Medulla oblongata (tissue), 1 donor: ENCODE data around the gene PAOX.
"Not testable (repeated sequence)": the region's sequence is repeated elsewhere in the genome, so short reads cannot be mapped to it uniquely, and the experiment has no call there.

Experiments
- DNase-seq: peaks from one replicate; pipeline ENCODE4 v3.0.0-alpha.2; 2015; ENCODE audit errors: extremely low spot score

Gene PAOX

DNA sequence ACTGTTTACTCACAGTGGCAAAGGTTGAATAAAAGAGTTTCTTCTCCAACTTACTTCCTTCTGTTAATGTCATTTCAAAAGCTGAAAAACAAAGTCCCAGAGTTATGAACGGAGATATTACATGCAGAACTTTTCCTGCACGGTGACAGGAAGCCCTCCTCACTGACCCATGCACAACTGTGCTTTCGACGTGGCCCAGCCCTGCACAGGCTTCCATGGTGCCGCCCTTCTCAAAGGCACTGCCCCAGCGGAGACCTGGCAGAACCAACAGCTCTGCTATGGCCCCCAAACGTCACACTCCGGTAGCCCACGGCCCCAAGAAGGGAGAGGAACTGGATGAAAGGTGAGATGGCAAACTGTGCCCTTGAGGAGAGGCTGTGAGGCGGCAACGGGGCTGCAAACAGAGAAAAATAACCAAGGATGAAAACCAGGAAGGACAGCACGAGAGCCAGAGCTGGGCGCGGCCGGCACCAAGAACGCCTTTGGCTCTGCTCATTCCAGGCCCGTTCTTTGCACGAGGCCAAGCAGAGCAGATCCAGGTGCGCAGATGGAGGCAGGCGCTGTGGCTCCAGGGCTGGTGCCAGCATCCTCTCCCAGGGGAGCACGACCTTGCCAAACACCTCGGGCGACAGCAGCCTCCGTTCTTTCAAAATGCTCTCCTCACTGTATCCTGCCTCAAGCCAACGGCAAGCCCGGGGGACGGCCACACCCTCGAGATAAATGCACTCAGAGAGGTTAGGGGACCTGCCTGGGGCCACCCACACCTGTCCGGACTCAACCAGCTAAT, 14.2 kb upstream of the PAOX start:
- DNase-seq: no peak

- DNase-seq: no peak
Measured at GRCh38 chr10:133365461-133366129, 13.5 kb upstream of the PAOX start.

GRCh38 chr10:133366130-133366478, 13.0 kb upstream of the PAOX start:
- no peak for DNase-seq

GRCh38 chr10:133366751-133367150, 12.3 kb upstream of the PAOX start:
- DNase-seq: no peak

- not testable (repeated sequence) for DNase-seq
Measured at GRCh38 chr10:133367461-133367860, 11.6 kb upstream of the PAOX start.

- no peak for DNase-seq
Measured at GRCh38 chr10:133368153-133368552, 10.9 kb upstream of the PAOX start.

GRCh38 chr10:133370030-133370786, 8.9 kb upstream of the PAOX start:
- no peak for DNase-seq

GRCh38 chr10:133372507-133372906, 6.6 kb upstream of the PAOX start:
- DNase-seq: no peak

DNA sequence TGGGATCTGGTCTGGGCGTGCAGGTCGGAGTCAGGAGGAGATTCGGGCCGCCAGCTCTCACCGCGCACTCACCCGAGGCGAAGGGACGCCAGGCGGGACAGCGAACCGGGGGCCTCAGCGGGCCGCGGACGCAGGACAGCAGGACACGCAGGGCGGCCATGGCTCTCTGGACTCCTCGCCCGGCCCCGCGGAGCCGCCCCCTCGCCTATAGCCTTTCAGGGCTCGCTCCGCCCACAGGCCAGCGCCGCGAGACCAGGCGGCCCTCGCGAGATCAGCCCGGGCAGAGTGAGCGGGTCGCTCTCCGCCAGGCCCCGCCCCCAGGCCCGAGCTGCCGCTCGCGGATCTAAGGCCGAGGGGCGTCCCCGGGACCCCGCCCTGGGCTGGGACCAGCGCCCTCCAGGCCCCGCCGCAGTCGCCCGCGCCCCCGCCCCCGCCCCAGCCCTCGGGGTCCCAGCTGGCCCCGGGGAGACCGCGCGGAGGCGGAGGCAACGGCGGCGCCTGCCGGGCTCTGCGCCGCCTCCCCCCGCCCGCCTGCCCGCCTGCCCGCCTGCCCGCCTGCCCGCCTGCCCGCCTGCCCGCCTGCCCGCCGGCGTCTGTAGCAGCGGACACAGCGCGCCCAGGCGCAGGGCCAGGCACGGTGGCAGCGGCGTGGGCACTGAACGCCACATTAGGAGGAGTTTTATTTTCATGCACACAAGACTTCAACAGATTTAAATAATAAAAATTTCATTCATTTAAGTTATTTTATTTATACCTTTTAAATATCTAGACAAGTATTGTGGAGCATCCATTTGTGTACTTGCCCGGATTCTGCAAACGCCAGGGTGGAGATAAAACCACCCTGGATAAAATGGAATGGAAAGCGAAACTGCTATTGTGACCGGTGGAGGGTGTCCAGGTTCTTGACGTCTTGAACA, 5.6 kb upstream of the PAOX start, which contains the start of gene ECHS1:
ECHS1 (minus strand) TSS at position 181 of the 917 bp plus-strand sequence; CDS start at position 160, 21 bp downstream.
- DNase-seq: peak; percentile 96

DNA sequence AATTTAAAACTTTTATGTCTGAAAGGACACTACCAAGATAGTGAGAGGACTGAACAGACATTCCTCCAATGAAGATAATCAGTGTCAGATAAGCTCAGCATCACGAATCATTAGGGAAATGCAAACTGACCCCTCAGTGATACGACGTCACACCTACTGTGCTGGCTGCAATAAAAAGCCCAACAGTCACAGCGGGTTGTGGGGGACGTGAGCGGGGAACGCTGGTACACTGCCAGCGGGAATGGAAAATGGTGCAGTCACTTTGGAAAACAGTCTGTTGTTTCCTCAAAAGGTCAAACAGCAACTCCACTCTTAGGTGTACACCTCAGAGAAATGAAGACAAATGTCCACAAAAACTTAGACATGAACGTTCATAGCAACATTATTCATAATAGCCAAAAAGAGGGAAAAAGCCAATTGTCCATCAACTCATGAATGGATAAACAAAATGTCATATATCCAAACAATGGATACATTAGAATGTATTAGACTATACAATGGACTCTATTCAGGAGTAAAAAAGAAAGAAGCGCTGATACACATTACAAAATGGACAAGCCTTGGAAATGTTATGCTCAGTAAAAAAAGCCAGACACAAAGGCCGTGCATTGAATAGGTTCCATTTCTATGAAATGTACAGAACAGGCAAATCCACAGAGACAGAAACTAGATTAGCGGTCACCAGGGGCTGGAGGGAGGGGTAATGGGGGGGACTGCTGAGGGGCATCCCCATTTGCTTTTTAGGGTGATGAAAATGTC, 3.5 kb upstream of the PAOX start:
- peak; percentile 38 for DNase-seq

DNA sequence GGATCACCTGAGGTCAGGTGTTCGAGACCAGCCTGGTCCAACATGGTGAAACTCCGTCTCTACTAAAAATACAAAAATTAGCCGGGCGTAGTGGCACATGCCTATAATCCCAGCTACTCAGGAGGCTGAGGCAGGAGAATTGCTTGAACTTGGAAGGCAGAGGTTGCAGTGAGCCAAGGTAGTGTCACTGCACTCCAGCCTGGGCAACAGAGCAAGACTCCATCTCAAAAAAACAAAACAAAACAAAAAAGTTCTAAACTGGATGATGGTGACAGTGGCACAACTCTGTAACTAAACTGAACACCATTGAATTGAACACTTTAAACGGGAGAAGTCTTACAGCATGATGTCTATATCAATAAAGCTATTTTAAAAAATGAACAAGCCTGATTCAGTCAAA, 2.9 kb upstream of the PAOX start:
- not testable (repeated sequence) for DNase-seq

DNA sequence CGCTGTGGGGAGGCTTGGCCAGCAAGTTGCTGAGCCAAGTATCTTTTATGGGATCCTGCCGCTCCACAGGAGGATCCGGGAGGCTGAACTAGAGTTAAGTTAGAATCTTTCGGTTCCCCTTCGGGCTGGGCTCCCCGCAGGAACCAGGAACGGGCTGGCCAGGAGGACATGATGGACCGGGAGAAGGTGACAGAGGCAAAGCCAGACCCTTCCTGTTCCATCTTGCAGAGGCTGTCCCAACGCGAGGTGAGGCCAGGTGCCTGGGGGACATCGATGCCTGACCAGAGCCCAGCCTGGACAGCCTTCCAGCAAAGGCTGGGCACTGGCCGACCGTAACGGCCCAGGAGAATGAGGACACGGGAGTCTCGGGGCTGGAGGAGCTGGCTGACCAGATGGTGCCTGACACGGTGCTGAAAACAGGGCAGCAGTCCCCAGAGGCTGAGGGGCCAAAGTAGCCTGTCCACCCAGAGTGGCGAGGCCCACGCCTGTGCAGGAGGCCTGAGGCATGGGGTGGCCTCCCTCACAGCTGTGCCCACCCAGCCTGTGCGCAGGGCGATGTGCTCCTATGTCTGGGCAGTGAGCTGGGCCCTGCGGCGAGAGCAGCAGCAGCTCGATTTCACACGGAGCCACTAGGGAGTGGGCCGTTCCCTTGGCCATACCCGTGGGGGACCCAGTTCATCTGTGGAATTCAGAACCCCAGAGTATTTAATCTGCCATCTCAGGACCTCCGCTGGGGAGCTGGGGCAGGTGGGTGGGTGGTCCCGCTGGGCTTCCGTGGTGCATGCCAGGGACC, 1.8 kb upstream of the PAOX start:
- no peak for DNase-seq

- no peak for DNase-seq
Measured at GRCh38 chr10:133377818-133378250, 1.2 kb upstream of the PAOX start.

DNA sequence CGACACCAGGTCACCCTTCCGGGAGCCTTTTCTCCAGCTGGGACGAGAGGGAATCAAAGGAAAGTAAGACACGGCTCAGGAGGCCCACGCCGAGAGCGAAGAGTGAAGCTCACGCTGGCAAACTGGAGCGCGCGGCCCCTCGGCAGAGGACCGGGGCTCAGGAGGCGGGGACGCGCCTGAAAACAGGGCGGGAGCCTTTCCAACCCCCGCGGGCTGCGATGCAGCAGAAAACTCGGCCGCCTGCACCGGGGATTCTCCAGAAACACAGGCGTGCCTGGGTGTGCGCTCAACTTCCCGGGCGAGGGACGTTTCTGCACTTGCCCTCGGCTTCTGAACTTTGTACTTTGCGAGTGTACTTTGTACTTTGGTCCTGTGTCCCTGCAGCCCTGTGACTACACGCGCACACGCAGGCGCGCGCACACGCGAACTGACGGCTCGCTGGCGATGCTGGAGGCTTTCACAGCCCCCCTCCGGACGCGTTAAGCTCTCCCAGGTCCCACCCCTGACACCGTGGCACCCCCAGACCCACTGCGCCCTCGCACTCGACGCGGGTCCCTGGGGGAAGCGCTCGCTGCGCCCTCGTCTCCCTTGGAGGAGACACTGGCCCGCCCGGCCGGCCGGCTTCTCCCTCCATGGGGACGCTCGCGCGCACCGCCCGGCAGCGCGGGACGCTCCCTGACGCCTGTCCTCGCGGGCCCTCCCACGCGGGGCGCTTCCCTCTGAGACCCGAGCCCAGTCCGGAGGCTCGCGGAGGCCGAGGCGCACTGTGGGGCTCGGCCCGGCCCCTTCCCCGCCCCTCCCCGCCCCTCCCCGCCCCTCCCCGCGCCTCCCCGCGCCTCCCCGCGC, 588 bp upstream of the PAOX start:
- peak; percentile 69 for DNase-seq

GRCh38 chr10:133379801-133380666, 972 bp downstream of the PAOX start:
- DNase-seq: peak; percentile 36

GRCh38 chr10:133381036-133381435, 2.0 kb downstream of the PAOX start:
- no peak for DNase-seq

DNA sequence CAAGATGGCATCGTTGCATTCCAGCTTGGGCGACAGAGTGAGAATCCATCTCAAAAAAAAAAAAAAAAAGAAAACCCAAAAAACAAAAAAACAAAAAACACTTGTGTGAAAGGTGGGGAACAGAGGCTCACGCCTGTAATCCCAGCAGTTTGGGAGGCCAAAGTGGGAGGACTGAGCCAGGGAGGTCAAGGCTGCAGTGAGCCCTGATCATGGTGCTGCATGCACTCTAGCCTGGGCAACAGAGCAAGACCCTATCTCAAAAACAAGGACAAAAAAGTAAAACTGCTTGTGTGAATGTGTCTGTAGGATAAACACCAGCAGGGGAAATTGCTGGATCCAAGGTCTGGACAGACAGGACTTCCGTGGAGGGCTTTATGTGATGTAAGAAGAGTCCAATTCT, 4.5 kb downstream of the PAOX start:
- DNase-seq: no peak

- no peak for DNase-seq
Measured at GRCh38 chr10:133384071-133384470, 5.0 kb downstream of the PAOX start.
